Stimulated activated CD8-positive, alpha-beta memory T cell treated with anti-CD3 and anti-CD28 coated beads, Interleukin-4, amount 100 ng/mL, for 1 hour (primary cell): ENCODE results near the gene HSPD1.

Source experiments
- DNase-seq, 2 donors: peaks; one replicate each; pipeline ENCODE4 v3.0.0-alpha.2; 2020; ENCODE audit warnings: low read depth in 2 of 2, low spot score in 1 of 2

HSPD1 gene

DNA sequence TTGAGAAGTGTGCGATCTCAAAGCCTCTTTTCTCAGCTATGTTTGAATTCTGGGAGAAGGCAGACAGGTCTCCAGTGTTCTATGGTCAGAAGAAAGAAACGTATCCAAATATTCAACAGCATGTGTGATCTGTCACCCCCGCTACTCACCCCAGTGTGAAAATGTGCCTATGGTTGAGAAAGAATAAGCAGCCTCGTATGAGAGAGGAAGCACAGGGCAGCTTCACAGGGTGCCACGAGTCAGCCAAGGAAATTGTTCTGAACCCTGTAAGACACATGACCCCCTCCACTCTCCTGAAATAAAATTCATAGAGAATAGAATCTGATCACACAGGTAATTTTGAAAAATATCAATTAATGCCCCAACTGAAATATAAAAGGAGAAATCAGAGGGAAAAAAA, 56.8 kb downstream of the HSPD1 start:
- no peak for DNase-seq

DNA sequence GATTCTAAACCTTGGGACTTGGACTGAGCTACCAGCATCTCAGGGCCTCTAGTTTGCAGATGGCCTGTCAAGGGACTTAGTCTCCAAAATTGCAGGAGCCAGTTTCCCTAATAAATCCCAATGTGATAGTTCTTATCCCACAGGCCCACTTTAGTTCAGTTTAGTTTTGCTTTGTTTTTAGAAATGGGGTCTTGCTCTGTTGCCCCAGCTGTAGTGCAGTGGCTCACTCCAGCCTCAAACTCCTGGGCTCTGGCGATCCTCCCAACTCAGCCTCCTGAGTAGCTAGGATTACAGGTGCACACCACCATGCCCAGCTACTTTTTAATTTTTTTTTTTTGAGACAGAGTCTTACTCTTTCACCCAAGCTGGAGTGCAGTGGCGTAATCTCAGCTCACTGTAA, 62.3 kb downstream of the HSPD1 start:
- DNase-seq, result no peak
